22Rv1 (cell line): ENCODE data around the gene GMPPB.

ENCODE experiments used
- H3K27ac ChIP-seq: fragments of 450-650 bp; 2 replicates; pipeline ENCODE4 v1.5.1; 2017
- ZFX ChIP-seq: fragments of 450-650 bp; IDR thresholded peaks from 2 replicates; pipeline ENCODE4 v1.6.1; 2017; ENCODE audit warnings: antibody characterized with exemption, borderline replicate concordance
- TF ChIP-seq, protein P1 (sequence below): fragments of 450-650 bp; IDR thresholded peaks from 2 replicates; pipeline ENCODE4 v1.5.1; 2017; ENCODE audit warnings: mild to moderate bottlenecking

The GMPPB gene

DNA sequence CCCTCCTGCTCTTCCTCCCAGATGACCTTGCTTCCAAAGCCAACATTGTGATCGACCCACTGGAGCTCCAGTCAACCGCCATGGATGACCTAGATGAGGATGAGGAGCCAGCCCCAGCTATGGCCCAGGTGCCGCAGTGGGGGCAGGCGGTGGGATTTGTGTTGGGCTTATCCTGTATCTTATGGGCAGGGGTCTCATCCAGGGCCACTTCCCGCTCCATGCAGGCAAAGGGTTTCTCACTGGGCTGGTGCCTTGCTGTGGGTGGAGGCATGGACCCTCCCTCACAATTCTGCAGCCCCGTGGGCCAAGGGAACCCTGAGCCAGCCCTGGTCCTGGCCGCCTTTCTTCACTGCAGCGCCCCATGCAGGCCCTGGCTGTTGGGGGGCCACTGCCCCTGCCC lies 19.1 kb downstream of the GMPPB start:
- H3K27ac ChIP-seq = no peak overlapping the region
- TF ChIP-seq ZFX = no peak
- TF ChIP-seq, protein P1, sequence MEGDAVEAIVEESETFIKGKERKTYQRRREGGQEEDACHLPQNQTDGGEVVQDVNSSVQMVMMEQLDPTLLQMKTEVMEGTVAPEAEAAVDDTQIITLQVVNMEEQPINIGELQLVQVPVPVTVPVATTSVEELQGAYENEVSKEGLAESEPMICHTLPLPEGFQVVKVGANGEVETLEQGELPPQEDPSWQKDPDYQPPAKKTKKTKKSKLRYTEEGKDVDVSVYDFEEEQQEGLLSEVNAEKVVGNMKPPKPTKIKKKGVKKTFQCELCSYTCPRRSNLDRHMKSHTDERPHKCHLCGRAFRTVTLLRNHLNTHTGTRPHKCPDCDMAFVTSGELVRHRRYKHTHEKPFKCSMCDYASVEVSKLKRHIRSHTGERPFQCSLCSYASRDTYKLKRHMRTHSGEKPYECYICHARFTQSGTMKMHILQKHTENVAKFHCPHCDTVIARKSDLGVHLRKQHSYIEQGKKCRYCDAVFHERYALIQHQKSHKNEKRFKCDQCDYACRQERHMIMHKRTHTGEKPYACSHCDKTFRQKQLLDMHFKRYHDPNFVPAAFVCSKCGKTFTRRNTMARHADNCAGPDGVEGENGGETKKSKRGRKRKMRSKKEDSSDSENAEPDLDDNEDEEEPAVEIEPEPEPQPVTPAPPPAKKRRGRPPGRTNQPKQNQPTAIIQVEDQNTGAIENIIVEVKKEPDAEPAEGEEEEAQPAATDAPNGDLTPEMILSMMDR = no peak

DNA sequence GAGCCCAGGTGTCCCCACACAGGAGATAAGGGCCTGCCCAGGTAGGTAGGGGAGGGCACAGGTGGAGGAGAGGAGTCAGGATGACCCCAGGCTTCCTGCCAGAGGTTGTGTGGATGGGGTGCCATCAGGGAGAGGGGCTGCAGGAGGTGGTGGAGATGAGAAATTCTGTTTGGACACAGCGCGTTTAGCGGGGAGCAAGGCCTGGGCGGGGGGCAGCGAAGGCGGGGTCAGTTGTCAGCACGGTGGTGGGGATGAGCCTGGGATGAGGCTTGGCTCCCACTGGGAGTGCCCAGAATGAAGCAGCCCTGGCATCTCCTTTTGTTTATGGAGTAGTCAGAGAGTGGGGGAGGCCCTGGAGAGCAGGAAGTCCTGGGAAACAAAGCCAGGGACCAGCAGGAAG lies 19.8 kb downstream of the GMPPB start:
- no peak overlapping the region for H3K27ac ChIP-seq
- no peak for TF ChIP-seq ZFX
- TF ChIP-seq, protein P1 = no peak

DNA sequence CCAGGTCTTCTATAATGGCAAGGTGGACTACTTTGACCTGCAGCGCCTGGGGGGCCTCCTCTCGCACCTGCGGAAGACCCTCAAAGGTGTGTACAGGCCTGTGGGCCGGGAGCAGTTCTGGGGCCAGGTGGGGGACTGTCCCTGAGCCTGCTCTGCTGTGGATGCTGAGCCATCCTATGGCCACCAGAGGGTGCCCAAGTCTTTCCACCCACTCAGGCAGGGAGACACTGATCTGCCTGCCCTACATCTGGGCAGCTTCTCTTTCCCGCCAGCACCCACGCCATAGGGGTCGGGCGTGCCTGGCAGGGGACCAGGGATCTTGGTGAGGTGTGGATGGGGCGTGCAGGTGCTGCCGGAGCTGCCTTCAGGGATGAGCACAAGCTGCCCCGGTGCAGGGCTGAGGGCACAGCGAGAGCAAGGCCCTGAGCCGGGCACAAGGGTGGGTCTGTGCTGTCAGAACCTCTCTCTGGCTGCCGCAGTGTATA lies 20.3 kb downstream of the GMPPB start:
- TF ChIP-seq ZFX = no peak
- TF ChIP-seq, protein P1 = peak; percentile 87
- no peak overlapping the region for H3K27ac ChIP-seq

DNA sequence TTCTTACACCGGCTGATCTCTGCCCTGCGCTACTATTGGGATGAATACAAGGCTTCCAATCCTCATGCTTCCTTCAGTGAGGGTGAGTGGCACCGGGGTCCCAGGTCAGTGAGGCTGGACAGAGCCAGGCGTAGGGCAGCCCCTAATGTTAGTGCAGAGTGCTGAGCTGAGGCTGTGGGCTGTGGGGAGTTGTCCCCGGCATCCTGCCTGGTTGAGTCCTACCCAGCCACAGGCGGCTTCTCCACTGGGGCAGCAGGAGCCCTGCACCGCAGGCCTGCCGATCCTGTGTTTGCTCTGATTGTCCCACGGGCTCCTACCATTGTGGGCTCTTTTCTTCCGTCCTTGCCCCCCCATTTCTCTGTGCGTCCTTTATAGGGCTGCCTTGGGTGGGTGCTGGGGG lies 21.1 kb downstream of the GMPPB start:
- no peak overlapping the region for H3K27ac ChIP-seq
- no peak for TF ChIP-seq ZFX
- TF ChIP-seq, protein P1 = no peak

DNA sequence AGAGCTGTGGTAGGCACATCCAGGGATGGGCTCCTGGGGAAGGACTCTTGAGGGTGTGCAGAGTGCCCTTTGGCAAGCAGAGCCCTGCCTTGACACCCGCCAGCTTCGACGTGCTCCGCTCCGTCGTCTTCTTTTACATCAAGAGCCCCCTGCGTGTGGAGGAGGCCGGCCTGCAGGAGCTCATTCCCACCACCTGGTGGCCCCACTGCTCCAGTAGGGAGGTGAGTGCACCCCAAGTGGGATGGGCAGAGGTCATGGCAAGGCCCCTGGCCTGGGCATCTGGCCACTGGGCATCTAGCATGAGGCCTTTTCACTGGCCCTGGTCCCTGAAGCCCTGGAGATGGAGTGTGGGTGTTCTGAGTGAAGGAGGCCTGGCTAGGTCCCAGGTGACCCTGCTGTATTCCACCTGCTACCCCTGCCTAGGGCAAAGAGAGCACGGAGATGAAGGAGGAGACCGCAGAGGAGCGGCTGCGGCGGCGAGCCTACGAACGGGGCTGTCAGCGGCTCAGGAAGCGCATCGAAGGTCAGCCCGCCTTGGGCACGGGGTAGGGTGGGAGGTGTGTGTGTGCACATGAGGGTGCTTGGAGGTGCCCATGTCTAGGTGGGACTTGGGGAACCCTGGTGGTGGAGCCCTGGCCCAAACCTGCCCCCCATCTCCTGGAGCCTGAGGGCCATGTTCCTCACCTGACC lies 22.2 kb downstream of the GMPPB start:
- no peak overlapping the region for H3K27ac ChIP-seq
- no peak for TF ChIP-seq ZFX
- TF ChIP-seq, protein P1 = peak; percentile 57

DNA sequence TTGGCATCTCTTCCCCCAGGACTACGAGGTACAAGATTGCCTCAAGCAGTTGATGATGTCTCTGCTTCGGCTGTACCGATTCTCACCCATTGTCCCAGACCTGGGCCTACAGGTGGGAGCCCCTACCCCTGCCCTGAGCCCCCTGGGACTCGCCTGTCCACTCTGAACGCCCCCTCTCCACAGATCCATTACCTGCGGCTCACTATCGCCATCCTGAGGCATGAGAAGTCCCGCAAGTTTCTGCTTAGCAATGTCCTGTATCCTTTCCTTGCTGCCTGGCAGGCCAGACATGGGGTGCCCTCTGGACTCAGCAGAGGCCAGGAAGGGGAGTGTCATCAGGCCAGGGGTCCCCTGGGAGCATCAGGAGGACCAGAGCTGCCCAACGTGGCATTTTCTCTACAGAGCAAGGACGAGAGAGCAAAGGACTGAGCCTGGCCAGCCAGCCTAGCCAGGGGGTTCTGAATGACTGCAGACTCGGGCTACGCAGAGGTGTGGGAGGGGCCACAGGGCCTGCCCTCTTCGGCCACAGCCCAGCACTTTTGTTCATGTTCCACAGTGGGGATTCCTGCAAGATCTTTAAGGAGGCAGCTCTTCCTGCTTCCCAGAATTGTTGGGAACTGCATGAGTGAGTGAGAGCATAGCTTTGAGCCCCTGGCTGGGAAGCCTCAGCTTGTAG lies 23.2 kb downstream of the GMPPB start:
- no peak for TF ChIP-seq ZFX
- TF ChIP-seq, protein P1 = peak; percentile 30
- no peak overlapping the region for H3K27ac ChIP-seq

DNA sequence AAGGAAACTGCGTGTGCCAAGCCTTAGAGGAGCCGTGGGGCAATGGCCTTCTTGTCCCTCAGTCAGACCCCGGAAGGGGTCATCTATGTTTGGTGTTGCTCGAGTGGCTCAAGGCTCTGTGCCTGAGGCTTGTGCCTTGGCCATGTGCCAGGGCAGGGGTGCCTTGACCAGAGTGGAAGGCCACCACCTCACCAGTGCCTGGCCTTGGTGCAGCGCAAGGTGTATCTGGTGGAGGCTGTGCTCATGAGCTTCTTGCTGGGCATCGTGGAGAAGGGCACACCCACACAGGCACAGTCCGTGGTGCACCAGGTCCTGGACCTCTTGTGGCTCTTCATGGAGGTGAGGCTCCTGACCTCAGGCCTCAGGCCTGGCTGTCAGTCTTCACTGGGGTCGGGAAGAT lies 23.7 kb downstream of the GMPPB start:
- no peak for TF ChIP-seq ZFX
- TF ChIP-seq, protein P1 = no peak
- no peak overlapping the region for H3K27ac ChIP-seq
